Caki2 (cell line): Measurements from ENCODE around the gene PCSK1N. TPM values are rescaled to one million over a fixed set of nuclear protein-coding genes. Genes with fewer than 3 reads are reported as not detected.

Source experiments
- total RNA-seq: library from RNA; depleted of rRNA; stranded (reverse); fragments of >200 nt; shearing (Covaris generic); gene quantifications from 2 replicates; pipeline ENCODE4 v1.2.3, GENCODE V29; 2014; ENCODE audit warnings: low replicate concordance; rRNA removed

Gene PCSK1N
- total RNA-seq, 1 experiment from 2014 or later = 93.6 TPM

Other genes with a start within 250 kb of the PCSK1N start
- gene WDR13, start 238.1 kb downstream of the PCSK1N start, total RNA-seq = 70.4 and 125 TPM in 2 replicates
- gene WAS, start 151.8 kb downstream of the PCSK1N start, total RNA-seq = 2.7 TPM in 1 of 2 replicates, not detected in the other
- 14.9 and 17.4 TPM in 2 replicates for gene SUV39H1, start 138.9 kb downstream of the PCSK1N start, total RNA-seq
- not detected in 2 replicates for gene GLOD5, start 73.9 kb downstream of the PCSK1N start, total RNA-seq
- gene GATA1, start 49.0 kb downstream of the PCSK1N start, total RNA-seq = not detected in 2 replicates
- 64.4 and 101 TPM in 2 replicates for gene HDAC6, start 33.5 kb downstream of the PCSK1N start, total RNA-seq
- gene ERAS, start 9.1 kb downstream of the PCSK1N start, total RNA-seq = not detected in 2 replicates
- gene TIMM17B, start 62.2 kb upstream of the PCSK1N start, total RNA-seq = 94.1 and 114 TPM in 2 replicates
- 68.5 and 86.5 TPM in 2 replicates for gene PQBP1, start 62.3 kb upstream of the PCSK1N start, total RNA-seq
- gene SLC35A2, start 76.0 kb upstream of the PCSK1N start, total RNA-seq = 13.8 and 33.1 TPM in 2 replicates
- gene PIM2, start 83.4 kb upstream of the PCSK1N start, total RNA-seq = 17.8 and 27.2 TPM in 2 replicates
- gene OTUD5, start 122.0 kb upstream of the PCSK1N start, total RNA-seq = 46.2 and 48.7 TPM in 2 replicates
- 0.24 TPM in 1 of 2 replicates, not detected in the other for gene KCND1, start 136.2 kb upstream of the PCSK1N start, total RNA-seq
- 17.2 and 17.8 TPM in 2 replicates for gene GRIPAP1, start 166.7 kb upstream of the PCSK1N start, total RNA-seq
- gene TFE3, start 207.7 kb upstream of the PCSK1N start, total RNA-seq = 42.5 and 74.2 TPM in 2 replicates
- gene CCDC120, start 223.4 kb upstream of the PCSK1N start, total RNA-seq = not detected in 2 replicates
- 1.9 and 4.4 TPM in 2 replicates for gene PRAF2, start 238.4 kb upstream of the PCSK1N start, total RNA-seq
- 22.3 and 34.1 TPM in 2 replicates for gene WDR45, start 244.3 kb upstream of the PCSK1N start, total RNA-seq